C4-2B (cell line): Measurements from ENCODE around the gene MARCKS.

Experiments used
- H3K27ac ChIP-seq: fragments of 450-650 bp; 2 replicates; pipeline ENCODE4 v1.5.1; 2017
- CTCF ChIP-seq: fragments of 450-650 bp; conservative IDR thresholded peaks from 2 replicates; pipeline ENCODE4 v1.5.1; 2017; ENCODE audit warnings: mild to moderate bottlenecking
- ZFX ChIP-seq: fragments of 450-650 bp; IDR thresholded peaks from 2 replicates; pipeline ENCODE4 v1.6.1; 2017

Gene MARCKS

DNA sequence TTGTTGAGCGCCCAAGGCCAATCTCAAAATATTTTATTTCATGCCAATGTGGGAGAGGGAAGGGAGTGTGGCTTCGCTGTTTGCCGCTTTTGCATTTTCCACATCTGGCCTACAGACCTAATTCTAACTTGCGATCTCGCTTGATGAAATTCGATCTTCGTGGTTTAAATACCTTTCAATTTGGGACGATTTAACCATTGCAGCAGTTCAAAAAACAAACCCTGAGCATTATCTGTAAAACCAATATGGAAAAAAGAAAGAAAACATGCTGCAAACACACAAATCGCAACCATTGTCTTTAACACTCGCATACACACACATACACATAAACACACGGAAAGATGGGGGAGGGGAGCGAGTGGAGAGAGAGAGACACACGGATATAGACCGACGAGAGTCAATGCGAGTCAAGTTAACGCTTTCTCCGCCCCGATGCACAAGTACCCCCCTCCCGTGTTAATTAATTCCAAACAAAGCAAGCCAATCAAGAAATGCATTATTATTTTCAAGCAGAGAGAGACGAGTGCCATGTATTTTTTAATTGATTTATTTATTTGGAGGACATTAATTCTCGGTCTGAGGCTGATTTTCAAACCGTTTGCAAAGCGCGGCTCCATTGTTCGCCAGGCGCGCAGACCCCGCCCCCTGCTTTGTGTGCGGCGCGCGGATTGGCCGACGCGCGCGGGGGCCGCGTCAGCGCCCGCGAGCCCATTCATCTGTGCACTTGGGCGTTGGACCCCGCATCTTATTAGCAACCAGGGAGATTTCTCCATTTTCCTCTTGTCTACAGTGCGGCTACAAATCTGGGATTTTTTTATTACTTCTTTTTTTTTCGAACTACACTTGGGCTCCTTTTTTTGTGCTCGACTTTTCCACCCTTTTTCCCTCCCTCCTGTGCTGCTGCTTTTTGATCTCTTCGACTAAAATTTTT lies at the start of gene MARCKS:
MARCKS (plus strand) TSS at position 721 of the 931 bp plus-strand sequence. CDS start 401 bp downstream, outside the sequence.
- H3K27ac ChIP-seq, result peak within 1 kb of the TSS; percentile 100

GRCh38 chr6:113809826-113810225 lies 47.3 kb upstream of the MARCKS start:
- TF ChIP-seq ZFX (no peak), CTCF (no peak)
- no peak overlapping the region for H3K27ac ChIP-seq

More for the DNA sequence above, at the start of gene MARCKS:
- TF ChIP-seq ZFX (no peak), CTCF (no peak)

DNA sequence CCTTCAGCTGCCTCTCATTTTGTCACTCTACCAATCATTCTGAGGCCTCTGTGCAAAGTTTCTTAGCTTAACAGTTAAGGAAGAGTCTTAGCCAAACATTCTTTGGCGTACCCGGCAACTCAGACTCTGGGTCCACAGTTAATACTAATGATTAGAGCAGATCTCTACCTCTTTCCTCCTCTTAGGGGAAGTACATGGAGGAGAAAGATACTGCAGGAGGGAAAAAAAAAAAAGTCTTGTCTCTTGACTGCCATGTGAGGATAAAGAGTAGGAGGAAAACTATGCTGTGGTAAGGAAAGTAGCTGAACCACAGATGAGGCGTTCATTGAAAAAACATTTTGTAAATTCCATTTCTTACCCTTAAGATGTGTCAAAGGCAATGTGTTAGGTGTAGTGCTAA lies 44.0 kb upstream of the MARCKS start:
- H3K27ac ChIP-seq, result no peak overlapping the region
- TF ChIP-seq CTCF, result no peak
- no peak for TF ChIP-seq ZFX

GRCh38 chr6:113818578-113818977 lies 38.6 kb upstream of the MARCKS start:
- no peak for TF ChIP-seq ZFX
- no peak for TF ChIP-seq CTCF
- no peak overlapping the region for H3K27ac ChIP-seq

- no peak overlapping the region for H3K27ac ChIP-seq
- TF ChIP-seq CTCF, result no peak
- TF ChIP-seq ZFX, result no peak
These were observed 37.8 kb upstream of the MARCKS start for GRCh38 chr6:113819169-113819830.

GRCh38 chr6:113820761-113821160 lies 36.4 kb upstream of the MARCKS start:
- H3K27ac ChIP-seq, result no peak overlapping the region
- TF ChIP-seq ZFX, result no peak
- TF ChIP-seq CTCF, result no peak

- no peak overlapping the region for H3K27ac ChIP-seq
- no peak for TF ChIP-seq ZFX
- TF ChIP-seq CTCF, result no peak
These were observed 35.7 kb upstream of the MARCKS start for GRCh38 chr6:113821445-113821844.
